Tibial artery (tissue), 4 donors: ENCODE data around the gene HCN1.
"Not testable (repeated sequence)": the region's sequence is repeated elsewhere in the genome, so short reads cannot be mapped to it uniquely, and the experiment has no call there.

Experiments
- DNase-seq, 2 donors: peaks; one replicate each; pipeline ENCODE4 v3.0.0-alpha.2; 2019
- H3K27ac ChIP-seq, 2 donors: fragments of 200-600 bp; sonication (generic) in 1 of 2; 1 replicate in 1 of 2; 2 replicates in 1 of 2; pipeline ENCODE4 v1.5.1; 2018 to 2019; ENCODE audit warnings: mild to moderate bottlenecking in 1 of 2
- H3K27me3 ChIP-seq, 2 donors: fragments of 200-600 bp; sonication (generic) in 1 of 2; one replicate each; pipeline versions ENCODE4 v1.5.1 to v1.6.0; 2016 to 2019
- H3K36me3 ChIP-seq, 3 donors: fragments of 200-600 bp; sonication (generic) in 2 of 3; one replicate each; pipeline ENCODE4 v1.5.1; 2016 to 2019; ENCODE audit warnings: mild to moderate bottlenecking in 2 of 3
- H3K4me1 ChIP-seq, 4 donors: fragments of 200-600 bp; sonication (generic) in 2 of 4; 1 replicate in 3 of 4; 2 replicates in 1 of 4; pipeline ENCODE4 v1.5.1; 2016 to 2019
- H3K4me3 ChIP-seq, 2 donors: fragments of 200-600 bp; sonication (generic) in 1 of 2; 1 replicate in 1 of 2; 2 replicates in 1 of 2; pipeline ENCODE4 v1.5.1; 2018 to 2019; ENCODE audit warnings: mild to moderate bottlenecking in 2 of 2
- H3K9me3 ChIP-seq, 3 donors: fragments of 200-600 bp; sonication (generic) in 1 of 3; one replicate each; pipeline ENCODE4 v1.5.1; 2016 to 2019
- CTCF ChIP-seq, 2 experiments: fragments of 200-600 bp in 1 of 2; fragments of 450-650 bp in 1 of 2; IDR thresholded peaks; one replicate each; pipeline ENCODE4 v1.5.1; 2017 to 2019; ENCODE audit warnings: antibody characterized with exemption in 2 of 2, mild to moderate bottlenecking in 1 of 2, moderate library complexity in 1 of 2
- intact Hi-C: fragments of 100-400 bp; cut with DNase I; formaldehyde crosslinking; loops from one replicate; pipeline ENCODE4 v1.15.0; 2023; ENCODE audit warnings: low total_unique reads

Gene HCN1

GRCh38 chr5:45335346-45335745 lies 360.8 kb downstream of the HCN1 start:
- intact Hi-C loops: no loop called here
- no peaks in the 10 kb centered on the region for H3K4me1 ChIP-seq
- H3K27ac ChIP-seq: no peak overlapping the region
- H3K27me3 ChIP-seq: no peaks in the 10 kb centered on the region
- H3K4me3 ChIP-seq: no peak overlapping the region
- no peaks in the 10 kb centered on the region for H3K9me3 ChIP-seq
- DNase-seq: no peak
- H3K36me3 ChIP-seq: no peaks in the 10 kb centered on the region
- no peak for TF ChIP-seq CTCF (IDR thresholded peaks at IDR 0.05)

GRCh38 chr5:45334939-45335338 lies 361.2 kb downstream of the HCN1 start:
- no peaks in the 10 kb centered on the region for H3K9me3 ChIP-seq
- H3K27me3 ChIP-seq: no peaks in the 10 kb centered on the region
- no peak overlapping the region for H3K4me3 ChIP-seq
- H3K4me1 ChIP-seq: no peaks in the 10 kb centered on the region
- DNase-seq: no peak
- no peak for TF ChIP-seq CTCF (IDR thresholded peaks at IDR 0.05)
- intact Hi-C loops: no loop called here
- H3K27ac ChIP-seq: no peak overlapping the region
- H3K36me3 ChIP-seq: no peaks in the 10 kb centered on the region

- H3K4me3 ChIP-seq, DNase-seq, H3K36me3 ChIP-seq, H3K27me3 ChIP-seq, intact Hi-C loops, H3K27ac ChIP-seq, H3K9me3 ChIP-seq, H3K4me1 ChIP-seq: not testable (repeated sequence)
These were observed 383.6 kb downstream of the HCN1 start for GRCh38 chr5:45312627-45313026.

- Histone ChIP-seq H3K4me3 (no peak overlapping the region), H3K9me3 (no peaks in the 10 kb centered on the region), H3K27me3 (no peaks in the 10 kb centered on the region), H3K27ac (no peak overlapping the region), H3K36me3 (no peaks in the 10 kb centered on the region), H3K4me1 (no peaks in the 10 kb centered on the region)
- no peak for TF ChIP-seq CTCF (IDR thresholded peaks at IDR 0.05)
- intact Hi-C loops: no loop called here
- DNase-seq: no peak
These were observed 400.9 kb downstream of the HCN1 start for GRCh38 chr5:45295231-45295630.

- Histone ChIP-seq H3K9me3 (peaks cover 0 to 4% (median 0%) of the 10 kb centered on the region in 3 donors), H3K27ac (no peak overlapping the region), H3K27me3 (no peaks in the 10 kb centered on the region), H3K36me3 (no peaks in the 10 kb centered on the region), H3K4me3 (no peak overlapping the region), H3K4me1 (no peaks in the 10 kb centered on the region)
- intact Hi-C loops: no loop called here
- no peak for TF ChIP-seq CTCF (IDR thresholded peaks at IDR 0.05)
- DNase-seq: no peak
These were observed 407.4 kb downstream of the HCN1 start for GRCh38 chr5:45288746-45289145.

- intact Hi-C loops: no loop called here
- no peak overlapping the region for H3K4me3 ChIP-seq
- no peak for DNase-seq
- H3K9me3 ChIP-seq: no peaks in the 10 kb centered on the region
- H3K36me3 ChIP-seq: no peaks in the 10 kb centered on the region
- TF ChIP-seq CTCF (IDR thresholded peaks at IDR 0.05): no peak
- H3K27ac ChIP-seq: no peak overlapping the region
- no peaks in the 10 kb centered on the region for H3K4me1 ChIP-seq
- no peaks in the 10 kb centered on the region for H3K27me3 ChIP-seq
These were observed 411.7 kb downstream of the HCN1 start for GRCh38 chr5:45284436-45284835.
